Thyroid gland (tissue), 4 donors: ENCODE data around the gene TTC1.

ENCODE experiments used
- CTCF ChIP-seq, 6 experiments: fragments of 200-600 bp in 3 of 6; fragments of 450-650 bp in 3 of 6; sonication (generic) in 3 of 6; IDR thresholded peaks; one replicate each; pipeline ENCODE4 v1.5.1; 2016 to 2019; ENCODE audit warnings: antibody characterized with exemption in 6 of 6, mild to moderate bottlenecking in 2 of 6, inconsistent platforms in 1 of 6, moderate library complexity in 1 of 6
- POLR2A ChIP-seq, 2 donors: fragments of 450-650 bp; IDR thresholded peaks; one replicate each; pipeline ENCODE4 v1.6.1; 2017; ENCODE audit warnings: antibody characterized with exemption in 2 of 2, mild to moderate bottlenecking in 2 of 2, moderate library complexity in 1 of 2

- no peak for TF ChIP-seq CTCF (IDR thresholded peaks at IDR 0.05)
- TF ChIP-seq POLR2A (IDR thresholded peaks at IDR 0.05) = no peak
Measured at GRCh38 chr5:160040471-160040835, 31.5 kb downstream of the TTC1 start.
